ENCODE results near the gene KLHL18.
"Not testable (repeated sequence)": the region's sequence is repeated elsewhere in the genome, so short reads cannot be mapped to it uniquely, and the experiment has no call there.

KLHL18 gene

DNA sequence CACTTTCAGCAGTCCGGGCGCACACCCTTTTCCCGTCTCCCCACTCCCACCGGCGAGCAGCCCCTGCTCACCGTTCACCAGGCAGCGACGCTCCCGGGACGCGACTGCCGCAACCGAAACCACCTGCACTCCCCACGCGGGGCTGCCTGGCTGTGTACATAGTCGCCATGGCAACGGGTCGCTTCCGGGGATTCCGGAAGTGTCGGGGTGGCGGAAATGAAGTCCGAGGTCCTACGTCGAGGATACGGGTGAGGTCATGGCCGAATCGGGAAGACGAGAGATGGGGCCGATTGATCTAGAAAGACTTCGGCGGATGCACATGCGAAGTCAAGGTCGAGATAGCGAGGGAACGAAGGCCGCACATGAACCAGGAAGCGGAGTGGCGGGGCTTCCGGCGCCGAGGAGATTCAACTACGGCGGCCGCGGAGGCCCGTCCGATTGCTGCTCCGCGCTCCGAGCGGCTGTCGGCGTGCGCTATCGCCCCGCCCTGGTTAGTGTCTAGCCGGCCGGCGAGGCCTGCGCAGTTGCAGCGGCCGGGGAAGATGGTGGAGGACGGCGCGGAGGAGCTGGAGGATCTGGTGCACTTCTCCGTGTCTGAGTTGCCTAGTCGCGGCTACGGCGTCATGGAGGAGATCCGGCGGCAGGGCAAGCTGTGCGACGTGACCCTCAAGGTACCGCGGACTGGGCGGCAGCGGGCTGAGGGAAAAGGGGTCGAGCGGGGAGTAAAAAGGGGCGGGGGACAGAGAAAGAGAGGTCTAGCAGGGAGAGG, at the start of gene KLHL18, which contains the start of gene KIF9:
KLHL18 (plus strand) TSS at position 521 of the 769 bp plus-strand sequence; CDS start at position 543, 22 bp downstream.
KIF9 (minus strand) TSS at position 376 of the 769 bp plus-strand sequence. CDS start 5,425 bp downstream, outside the sequence.
- DNase-seq, result peak; percentile 71 to 89

DNA sequence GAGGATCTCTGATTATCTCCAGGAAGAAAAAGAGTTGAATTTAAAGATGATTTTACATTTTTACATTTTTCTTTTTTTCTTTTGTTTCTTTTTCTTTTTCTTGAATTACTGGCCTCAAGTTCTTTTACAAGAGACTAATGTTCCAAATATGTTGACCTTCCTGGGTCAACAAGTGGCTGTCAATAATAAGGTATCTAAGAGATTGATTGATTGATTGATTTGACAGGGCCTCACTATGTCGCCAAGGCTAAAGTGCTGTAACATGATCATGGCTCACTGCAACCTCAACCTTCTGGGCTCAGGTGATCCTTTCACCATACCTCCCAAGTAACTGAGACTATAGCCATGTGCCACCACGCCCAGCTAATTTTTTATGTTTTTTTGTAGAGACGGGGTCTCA, 44.7 kb upstream of the KLHL18 start:
- DNase-seq, result no peak

DNA sequence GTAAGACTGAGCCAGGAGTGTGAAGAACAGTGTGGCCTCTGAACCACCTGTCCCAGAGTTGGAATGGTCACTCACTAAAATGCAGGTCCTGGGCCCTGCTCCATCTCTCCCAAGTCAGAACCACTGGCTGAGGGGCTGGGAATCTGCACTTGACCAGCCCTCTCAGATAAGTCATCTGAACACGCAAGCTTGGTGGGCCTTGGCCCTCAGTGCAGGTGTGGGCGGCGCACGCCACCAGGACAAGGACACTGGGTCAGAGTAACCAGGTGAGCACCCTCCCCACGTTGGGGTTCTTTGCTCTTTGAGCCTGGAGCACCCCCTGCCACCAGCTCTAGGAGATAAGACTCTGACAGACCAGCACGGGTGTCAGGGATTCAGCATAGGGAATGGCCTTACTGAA, 42.8 kb upstream of the KLHL18 start:
- DNase-seq, result no peak

DNA sequence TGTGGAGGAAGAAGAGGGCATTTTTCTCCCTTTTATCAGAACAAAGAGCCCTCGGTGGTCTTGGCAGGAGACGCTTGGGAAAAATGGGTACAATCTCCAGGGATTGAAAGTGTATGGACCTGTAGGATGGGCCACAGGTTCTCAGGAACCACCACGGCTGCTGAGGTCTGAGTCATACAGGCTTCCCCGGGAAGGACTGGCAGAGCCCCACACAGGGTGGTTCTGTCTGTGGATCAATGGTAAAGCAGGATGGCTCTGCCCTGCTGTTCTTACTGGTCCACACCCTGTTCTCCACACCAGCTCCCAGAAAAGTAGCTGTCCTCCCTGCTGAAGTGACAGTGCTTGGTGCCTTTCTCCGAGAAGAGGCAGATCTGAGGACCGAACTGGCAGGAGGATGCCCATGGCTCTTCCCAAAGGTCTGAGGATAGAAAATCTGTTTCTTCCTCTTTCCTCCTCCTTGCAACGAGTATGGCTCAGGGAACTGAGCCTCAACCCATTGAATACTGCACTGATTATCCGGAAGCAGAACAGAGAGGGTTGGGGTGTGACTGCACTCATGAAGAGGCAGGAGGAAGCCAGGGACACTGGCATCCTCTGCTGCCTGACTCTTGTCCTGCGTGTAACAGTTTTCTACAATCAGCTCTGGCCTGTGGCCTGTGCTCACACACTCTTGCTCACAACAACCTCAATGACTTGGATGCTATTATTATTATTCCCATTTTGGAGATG, 39.2 kb upstream of the KLHL18 start:
- no peak for DNase-seq

DNA sequence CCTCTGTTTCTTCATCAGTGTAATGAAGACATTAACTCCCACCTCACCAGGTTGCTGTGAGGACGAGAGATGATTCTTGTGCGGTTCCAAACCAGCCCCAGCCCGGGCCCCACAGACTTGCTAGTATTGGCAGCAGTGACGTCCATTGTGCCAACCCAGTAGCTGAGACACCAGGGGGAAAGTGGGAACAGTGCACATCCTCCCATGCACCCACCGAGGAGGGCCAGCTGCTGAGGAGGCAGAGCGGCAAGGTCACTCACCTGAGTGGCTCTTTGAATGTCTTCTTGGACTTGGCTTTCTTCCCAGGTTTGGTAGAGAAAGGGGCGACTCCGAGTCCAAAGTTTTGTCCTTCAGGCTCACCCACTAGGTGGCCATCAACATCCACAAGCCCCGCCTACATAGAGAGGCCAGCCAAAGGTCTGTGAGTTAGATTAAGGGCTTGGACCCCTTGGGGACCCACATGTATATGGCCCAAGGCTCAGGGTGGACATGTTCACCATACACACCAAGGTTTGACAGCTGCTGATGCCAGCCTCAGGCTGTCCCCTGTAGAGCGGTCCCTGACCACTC, 38.1 kb upstream of the KLHL18 start:
- no peak for DNase-seq

DNA sequence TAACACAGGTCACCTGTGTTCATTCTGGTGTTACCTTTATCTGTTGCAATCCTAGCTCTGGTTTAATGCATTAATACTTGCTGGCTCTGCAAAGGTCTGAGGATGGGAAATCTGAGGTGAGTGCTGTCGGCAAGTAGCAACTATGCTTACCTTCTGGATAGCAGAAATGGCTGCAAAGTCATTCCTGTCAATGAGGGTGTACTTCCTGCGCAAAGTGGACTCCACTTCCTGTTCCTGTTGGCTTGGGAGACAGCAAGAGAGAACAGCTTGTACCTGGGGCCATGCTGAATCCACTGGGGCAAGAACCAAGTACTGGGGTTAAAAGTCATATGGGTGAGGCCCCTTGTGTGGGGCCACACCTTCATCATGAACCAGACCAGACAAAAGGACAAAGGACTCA, 37.5 kb upstream of the KLHL18 start:
- DNase-seq, result no peak

DNA sequence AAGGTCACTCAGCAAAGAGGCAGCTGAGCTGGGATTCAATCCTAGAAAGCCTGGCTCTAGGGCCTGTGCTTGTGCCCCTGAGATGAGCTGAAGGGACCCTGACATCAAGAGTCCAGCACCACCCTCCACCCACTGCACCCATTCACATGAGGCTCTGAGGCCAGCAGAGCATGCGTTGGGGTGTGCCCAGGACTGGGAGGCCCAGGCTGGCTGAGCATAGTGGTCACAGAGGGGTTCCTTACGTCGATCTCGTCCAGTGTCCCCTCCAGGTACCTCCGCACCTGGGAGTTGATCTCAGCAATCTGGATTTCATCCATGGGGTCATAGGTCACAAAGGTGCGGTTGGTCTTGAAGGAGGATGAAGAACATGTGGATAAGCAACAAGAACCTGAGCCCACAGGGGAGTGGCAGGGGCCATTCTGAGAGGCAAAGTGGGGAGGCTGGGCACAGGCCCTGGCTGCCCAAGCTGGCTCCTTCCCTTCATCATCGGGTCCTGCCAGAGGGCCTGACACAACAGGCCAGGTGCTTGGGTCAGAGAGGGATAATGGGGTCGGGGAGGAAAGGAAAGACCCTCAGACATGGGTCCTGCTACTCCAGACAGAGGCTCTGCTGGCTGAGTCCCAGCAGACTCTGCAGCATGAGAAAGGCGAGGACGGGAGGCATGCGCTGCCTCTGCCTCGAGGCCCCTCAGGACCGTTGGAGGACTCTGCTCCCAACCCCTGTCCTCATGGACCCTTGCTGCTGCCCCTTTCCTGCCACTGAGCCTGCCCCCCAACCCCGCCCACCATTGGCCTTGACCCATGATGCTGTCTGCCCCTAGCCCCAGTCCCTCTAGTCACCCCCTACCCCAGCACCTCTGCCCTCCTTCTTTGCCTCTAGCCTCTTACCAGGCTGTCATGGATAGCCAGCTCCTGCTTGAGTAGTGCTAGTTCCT, 35.3 kb upstream of the KLHL18 start:
- DNase-seq, result no peak

DNA sequence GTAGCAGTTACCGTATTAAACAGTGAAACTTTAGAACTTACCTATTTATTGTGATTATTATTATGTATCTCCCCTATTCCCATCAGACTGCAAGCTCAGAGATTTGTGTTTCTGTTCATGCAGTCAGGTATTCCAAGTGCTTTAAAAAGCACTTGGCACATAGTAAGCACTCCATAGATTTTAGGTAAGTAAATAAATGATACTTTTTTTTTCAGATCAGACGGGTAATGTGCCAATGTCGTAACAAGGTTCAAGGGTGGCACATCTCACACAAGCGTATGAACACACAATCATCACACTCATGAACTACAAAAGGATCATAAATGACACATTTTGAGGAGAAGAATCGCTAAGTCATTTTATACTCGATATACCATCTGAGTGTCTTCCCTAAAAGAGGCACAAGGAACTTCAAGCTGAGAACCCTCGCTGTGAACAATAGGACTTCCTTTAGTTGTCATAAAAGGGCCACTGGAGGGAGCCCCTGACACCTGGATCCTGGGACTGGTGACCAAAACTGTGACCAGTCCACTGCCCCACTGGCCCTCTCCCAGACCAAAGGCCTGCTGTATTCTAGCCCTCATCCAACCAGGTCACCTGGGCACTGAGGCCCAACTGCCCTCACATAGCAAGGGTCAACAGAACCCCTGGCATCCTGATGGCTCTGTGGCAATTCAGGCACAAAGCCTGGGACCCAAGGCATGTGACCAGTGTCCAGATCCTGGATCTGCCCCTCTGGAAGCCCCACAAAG, 32.3 kb upstream of the KLHL18 start:
- no peak for DNase-seq

DNA sequence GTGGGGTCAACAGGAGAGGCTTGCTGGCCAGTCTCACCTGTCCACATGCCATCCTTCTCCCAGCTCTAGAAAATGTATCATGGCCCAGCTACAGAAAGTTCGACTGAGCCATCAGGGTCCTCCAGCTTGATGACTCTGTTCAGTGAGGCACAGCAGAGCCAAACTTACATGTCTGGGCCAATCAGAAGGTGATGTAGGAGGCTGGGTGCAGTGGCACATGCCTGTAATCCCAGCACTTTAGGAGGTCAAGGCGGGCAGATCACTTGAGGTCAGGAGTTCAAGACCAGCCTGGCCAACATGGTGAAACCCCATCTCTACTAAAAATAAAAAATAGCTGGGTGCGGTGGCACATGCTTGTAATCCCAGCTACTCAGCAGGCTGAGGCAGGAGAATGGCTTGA, 31.7 kb upstream of the KLHL18 start:
- not testable (repeated sequence) for DNase-seq

DNA sequence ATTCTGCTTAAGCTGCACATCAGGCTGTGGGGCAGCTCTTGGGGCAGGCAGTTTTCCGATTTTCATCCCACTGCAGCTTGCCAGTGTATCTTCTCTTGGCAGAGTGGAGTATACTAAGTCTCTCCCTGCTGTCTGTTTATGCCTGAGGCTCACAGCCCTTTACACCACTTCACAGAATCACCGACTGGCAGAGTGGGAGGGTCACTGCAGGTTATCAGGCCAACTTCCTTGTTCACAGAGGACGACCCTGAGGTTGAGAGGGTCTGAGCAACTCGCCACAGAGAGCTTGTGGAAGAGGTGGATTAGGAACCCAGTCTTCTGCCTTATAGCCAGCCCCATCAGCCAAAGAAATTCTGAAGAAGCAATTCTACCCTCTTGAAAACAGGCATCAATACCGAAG, 31.1 kb upstream of the KLHL18 start:
- DNase-seq, result no peak

DNA sequence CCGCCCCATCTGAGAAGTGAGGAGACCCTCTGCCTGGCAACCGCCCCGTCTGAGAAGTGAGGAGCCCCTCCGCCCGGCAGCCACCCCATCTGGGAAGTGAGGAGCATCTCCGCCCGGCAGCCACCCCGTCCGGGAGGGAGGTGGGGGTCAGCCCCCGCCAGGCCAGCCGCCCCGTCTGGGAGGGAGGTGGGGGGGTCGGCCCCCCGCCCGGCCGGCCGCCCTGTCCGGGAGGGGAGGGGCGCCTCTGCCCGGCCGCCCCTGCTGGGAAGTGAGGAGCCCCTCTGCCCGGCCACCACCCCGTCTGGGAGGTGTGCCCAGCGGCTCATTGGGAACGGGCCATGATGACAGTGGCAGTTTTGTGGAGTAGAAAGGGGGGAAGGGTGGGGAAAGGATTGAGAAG, 26.4 kb upstream of the KLHL18 start:
- not testable (repeated sequence) for DNase-seq

DNA sequence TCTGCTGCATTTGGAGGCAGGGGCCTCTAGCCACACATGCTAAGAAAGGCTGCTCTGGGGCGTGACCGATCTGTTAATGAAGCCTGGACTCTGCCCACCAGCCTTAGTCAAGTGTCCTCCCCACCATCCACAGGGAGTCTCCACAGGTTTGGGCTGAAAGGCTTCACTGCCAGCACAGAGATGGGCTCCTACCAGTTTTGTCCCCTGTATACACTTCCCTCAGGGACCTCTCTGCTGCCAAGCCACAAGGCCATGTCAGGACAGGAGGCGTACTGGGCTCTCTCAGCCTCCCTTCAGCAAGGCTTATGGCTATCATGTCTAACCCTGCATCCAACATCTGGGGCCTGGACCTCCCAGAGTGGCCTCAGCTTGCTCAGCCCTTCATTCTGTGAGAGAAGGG, 23.6 kb upstream of the KLHL18 start:
- no peak for DNase-seq

DNA sequence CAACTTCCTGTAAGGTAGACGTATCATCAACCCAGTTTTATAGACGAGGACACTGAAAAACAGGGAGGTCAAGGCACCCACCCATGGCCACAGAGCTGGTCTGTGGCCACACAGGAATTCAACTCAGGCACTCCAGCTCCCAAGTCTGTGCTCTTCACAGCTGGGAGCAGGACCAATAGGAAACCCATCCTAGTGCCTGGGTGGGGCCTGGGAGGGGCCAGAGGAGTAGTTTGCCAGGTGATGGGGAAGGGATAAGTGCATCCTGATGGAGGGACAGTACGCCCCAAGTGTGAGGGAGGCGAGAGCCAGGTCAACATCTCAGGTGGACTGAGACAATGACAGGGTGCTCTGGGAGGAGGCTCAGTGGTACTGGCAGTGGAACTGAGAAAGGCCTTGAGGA, 22.1 kb upstream of the KLHL18 start:
- DNase-seq, result no peak

DNA sequence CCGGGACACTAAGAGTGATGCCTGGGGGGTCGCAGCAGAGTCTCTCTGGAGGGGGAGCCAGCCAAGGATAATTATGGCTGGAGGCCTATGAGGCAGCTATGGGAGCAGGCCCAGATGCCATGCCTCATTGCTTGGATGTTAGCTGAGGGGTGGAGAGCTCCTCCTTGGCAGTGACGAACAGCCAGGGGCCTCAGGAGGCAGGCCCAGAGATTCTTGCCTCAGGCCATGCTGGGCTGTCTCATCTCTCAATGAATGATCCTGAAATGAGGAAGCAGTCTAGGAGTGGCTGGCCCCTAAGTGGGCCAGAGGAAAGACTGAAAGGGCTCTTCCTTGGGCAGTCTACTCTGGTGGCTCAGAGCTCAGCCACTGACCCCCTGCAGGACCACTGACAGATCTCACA, 21.4 kb upstream of the KLHL18 start:
- no peak for DNase-seq

DNA sequence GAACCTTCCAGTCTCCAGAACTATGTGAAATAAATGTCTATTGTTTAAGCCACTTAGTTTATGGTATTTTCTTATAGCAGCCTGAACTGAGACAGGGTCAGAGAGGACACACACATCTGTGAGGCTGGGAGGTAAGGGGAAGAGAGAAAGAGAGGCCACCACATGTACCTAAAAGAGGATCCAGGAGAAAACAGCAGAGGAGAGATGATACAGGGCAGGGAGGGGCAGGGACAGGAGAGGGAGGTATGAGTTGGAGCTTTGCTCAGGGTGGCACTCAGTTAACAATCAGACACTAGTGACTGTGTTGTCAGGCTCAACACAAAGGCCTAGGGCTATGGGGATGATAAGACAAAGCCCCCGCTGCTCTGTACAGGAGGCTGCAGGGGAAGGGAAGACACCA, 17.7 kb upstream of the KLHL18 start:
- DNase-seq, result no peak

DNA sequence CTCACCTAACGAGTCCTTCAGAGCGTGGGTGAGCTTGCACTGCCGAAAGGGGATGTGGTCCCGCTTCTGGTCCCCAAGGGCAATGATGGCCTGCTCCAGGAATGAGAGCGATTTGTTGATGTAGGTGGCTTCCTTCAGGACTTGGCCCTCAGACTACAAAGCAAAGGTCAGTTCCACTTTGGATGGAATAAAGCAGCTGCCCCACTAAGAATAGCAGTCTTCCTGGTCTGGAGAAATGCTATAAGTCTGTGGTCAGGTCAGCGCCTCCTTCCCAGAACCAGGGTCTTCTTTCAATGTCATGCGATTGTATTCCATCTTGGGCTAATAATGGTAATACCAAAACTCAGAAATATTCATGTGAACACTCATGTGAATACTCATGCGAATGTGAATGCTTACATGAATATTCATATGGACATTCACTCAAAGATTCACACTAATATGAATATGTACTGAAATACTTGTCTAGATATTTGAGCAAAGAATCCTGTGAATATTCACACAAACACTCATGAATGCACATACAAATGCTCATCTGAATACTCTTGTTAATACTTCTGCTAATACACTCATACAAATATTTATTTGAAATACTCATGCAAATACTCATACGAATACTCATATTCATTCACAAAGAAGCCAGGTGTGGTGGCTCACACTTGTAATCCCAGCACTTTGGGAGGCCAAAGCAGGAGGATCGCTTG, 16.9 kb upstream of the KLHL18 start:
- no peak for DNase-seq

DNA sequence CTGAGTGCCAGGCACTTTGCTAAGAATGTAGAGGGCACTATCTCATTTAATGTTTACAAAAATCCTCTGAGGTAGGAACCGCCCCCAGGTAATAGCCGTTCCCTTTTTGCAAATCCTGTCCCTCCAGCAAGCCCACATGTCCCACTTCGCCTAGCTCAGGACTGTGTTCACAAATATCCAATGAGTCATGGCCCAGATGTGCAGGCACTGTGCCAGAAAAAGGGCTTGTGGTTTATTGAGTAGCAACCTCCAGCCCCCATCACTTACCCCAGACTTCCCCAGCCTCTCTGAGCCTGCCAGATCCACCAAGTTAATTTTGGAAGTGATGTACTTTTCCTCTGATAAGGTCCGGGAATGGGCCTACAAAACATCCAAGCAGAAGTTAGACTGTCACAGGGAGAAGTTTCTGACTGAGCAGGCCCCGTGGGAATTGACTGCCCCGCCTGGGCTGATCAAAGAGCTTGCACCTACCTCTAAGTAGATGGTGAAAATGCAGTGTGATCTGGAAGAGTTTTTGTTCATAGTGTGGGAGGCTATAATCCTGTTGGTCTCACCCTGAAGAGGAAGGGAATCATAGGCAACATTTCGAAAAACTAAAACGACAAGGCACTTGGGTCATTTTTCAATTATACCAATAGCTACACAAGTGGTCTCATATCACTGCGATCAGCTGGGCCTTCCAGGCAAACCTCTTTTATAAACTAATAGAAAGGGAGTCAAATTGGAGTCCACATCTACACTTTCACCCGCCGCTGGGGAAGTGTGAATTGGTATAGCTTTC, 15.8 kb upstream of the KLHL18 start:
- peak in 1 of 2 experiments; percentile 3 for DNase-seq

DNA sequence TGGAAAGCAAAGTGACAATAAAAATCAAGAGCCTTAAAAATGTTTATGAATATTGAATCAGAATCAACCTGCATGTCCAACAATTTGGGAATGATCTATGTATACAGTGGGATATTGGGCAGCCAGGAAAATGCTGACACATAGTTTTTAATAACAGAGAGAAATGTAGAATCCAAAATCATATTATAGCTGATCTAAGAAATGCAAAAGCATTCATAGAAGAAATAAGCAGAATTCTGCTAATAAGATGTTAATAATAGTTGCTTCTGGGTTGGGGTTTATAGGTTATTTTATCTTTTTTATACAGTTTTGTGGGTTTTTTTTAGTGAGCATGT, 15.3 kb upstream of the KLHL18 start:
- no peak for DNase-seq

DNA sequence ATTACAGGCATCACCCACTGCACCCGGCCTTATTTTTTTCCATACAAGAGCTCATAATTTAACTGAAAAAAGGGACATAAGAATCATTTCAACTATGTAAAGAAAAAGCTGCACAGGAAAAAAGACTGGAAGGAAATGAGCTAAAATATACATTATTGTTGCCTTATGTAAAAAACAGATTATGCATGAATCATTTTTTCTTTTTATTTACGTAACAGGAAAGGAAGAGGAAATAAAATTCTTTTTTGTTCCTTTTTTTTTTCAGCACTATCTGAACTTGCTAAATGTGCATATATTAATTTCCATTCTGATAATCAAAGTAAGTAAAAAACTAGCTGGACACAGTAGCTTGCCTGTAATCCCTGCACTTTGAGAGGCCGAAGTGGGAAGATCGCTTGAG, 12.2 kb upstream of the KLHL18 start:
- no peak for DNase-seq

DNA sequence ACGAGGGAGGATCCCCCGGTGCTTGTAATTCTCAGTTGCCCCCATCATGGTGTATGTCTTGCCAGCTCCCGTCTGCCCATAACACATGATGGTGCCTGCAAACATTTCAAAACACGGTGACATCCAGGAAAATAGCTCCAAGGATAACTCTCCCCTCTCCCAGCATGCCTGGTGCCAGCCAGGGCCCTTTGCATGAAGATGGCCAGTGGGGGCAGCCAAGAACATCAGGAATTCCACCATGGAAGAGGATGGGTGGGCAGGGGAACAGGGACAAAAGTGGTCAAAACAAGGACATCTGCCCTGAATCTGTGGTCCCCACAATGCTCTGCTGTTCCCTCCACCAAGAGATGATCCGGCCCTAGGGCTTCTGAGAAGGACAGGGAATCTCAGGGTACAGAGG, 9.2 kb upstream of the KLHL18 start:
- no peak for DNase-seq

DNA sequence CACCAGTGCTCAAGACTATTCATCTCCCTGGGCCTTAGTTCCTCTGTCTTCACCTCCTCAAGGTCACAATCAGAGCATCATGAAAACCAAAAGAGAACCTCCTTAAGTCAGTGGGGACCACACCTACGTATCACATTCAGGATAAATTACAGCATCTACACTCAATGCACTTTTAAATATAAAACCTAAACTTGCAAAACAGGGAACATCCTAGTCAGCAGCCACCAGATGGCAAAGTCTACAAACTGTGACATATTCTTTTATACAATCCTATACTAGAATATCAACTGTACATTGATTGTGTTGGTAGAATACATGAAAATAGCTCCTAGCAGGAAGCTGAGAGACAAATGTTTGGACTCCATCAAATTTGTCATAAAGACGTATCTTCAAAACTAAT, 8.1 kb upstream of the KLHL18 start:
- no peak for DNase-seq

Data from NCI-H446 (cell line).